ENCODE data around the gene PTGS1.
"Not testable (repeated sequence)": the region's sequence is repeated elsewhere in the genome, so short reads cannot be mapped to it uniquely, and the experiment has no call there.

The PTGS1 gene
- total RNA-seq: 0.18 to 0.49 (median 0.38) reads per million in 4 experiments

- DNase-seq: no peak
Observed at GRCh38 chr9:122370869-122371755, at the start of gene PTGS1. TSS of gene PTGS1 (plus strand) at chr9:122371024. CDS start at chr9:122371085, 61 bp downstream.

GRCh38 chr9:122322553-122322952 lies 48.3 kb upstream of the PTGS1 start:
- no peak for DNase-seq

DNA sequence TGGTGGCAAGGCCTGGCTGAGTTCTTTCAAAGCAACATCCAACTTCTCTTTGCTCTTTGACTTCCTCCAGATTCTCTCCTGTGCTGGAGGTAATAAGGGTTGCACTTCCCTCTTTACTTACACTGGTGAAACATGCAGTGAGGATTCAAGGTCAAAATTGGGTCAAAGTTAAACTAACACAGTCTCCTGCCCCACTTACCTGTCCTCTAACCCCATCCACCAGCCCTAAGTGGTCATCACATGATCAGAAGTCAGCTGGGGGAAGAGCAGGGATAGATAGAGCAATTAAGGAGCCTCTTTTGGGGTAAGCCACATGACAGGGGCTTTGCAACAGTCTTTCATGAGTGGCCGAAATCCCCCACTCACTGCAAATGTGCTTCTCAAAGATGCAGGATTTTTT lies 46.2 kb upstream of the PTGS1 start:
- not testable (repeated sequence) for DNase-seq

DNA sequence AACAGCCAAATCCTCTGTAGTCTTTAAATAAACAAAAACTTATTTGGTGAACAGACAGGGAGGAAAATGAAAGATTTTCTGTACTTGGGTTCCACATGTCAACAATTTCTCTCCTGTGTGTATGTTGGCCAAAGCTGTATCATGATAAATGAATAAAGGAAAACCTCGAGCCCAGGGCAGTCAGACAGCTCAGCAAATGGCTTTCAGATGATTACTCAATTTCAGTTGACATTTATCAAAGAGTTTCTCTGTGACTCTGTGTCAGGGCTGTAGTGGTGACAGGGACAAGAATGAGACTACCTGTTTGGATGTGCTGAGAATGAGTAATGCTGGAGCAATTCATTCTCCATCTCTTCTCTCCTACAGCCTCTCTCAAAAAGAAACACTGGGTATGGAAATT lies 45.7 kb upstream of the PTGS1 start:
- no peak for DNase-seq

DNA sequence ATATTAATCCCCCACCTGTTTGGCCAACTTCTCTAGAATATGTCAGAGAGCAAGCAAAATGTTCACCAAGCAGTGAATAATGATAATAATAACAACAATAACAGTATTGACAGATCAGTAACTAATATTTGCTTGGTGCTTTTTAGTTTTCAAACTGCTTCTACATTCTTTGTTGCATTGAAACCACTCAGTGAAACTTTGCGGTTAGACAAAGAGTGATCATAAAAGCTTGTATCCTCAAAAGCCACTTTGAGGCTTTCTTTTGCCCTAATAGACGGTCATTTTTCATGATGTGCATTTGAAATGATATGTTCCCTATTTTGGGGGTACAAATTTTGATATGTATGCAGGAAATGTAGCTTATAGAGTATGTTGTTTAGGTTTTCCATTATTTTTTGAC lies 43.6 kb upstream of the PTGS1 start:
- no peak for DNase-seq

DNA sequence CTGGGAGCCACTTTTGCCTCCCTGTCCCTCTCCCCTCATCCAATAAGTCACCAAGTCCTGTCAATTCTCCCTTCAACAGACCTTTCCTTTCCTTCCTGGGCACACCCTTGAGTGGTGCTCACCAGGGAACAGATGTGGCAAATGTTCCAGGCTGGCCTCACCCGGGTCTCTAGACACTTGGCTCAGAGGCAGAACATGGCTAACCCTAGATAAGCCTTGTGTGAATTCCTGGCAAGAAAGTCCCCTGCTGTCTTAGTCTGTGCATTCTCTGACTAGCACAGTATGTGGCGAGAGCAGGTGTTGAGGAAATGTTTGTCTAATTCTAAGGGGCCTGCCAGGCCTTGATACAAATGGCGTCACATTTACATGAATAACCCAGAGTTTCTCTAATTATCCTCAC lies 41.2 kb upstream of the PTGS1 start:
- no peak for DNase-seq

GRCh38 chr9:122330466-122330865 lies 40.4 kb upstream of the PTGS1 start:
- not testable (repeated sequence) for DNase-seq

DNA sequence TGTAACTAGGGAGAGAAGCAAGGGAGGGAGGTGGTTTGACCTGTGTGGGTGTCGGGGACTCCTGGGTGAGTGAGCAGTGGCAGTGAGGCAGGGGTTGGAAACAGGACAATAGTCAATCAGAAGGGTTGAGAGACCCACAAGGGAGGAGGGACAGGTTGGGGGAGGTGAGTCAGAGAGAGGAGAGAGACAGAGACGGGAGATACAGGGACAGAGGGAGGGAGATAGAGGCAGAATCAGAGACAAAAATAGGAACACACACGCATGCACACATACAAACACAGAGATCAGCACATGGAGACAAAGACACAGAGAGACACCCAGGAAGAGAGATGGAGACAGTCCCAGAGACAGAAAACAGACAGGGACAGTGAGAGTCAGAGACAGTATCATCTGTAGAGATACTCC lies 39.3 kb upstream of the PTGS1 start:
- DNase-seq: no peak

- no peak for DNase-seq
Observed at GRCh38 chr9:122332083-122332482, 38.7 kb upstream of the PTGS1 start.

DNA sequence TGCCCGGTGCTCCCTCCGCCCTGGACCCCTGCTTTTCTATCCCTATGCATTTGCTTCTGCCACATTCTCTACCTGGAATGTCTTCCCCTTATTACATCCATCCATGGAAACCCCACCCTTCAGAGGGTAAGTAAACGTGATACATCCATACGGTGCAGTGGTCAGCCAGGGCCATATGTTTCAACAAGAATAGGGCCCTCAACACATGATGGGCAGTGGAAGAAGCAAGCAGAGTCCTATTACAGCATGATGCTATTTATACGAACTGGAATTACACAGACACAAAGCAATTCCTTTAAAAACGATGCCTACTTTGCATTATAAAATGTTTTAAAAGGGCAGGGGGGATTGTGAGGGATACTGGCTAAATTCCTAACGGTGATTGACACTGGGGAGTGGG lies 38.2 kb upstream of the PTGS1 start:
- DNase-seq: no peak

DNA sequence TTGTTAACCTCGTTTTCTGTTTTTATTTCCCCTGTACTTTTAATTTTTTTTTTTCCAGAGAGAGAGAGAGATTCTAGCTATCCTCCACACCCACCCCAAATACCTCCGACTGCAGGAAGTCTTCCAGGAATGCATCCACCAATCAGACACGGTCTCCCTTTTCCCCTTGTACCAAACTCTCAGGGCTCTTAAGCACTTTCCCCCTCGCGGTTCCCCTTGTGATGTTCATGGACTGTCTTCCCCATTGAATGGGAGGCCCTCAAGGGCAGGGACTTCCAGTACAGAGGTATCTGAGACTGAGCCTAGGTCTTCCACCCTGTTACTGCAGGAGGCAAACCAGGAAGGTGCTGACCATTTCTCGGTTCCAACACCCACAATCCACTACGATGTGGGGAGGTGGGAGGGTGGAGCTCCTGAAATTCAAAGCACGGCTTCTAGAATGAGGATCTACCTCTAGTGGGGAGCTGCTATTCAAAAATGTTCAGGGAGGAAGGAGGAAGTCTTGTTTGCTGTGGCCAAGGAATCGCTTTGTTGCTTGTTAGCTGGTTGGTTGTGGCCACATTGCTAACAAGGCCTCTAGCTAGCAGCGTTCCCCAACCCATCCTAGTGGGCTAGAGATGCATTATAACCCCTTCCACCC lies 37.5 kb upstream of the PTGS1 start:
- no peak for DNase-seq

GRCh38 chr9:122334916-122335315 lies 35.9 kb upstream of the PTGS1 start:
- no peak for DNase-seq

DNA sequence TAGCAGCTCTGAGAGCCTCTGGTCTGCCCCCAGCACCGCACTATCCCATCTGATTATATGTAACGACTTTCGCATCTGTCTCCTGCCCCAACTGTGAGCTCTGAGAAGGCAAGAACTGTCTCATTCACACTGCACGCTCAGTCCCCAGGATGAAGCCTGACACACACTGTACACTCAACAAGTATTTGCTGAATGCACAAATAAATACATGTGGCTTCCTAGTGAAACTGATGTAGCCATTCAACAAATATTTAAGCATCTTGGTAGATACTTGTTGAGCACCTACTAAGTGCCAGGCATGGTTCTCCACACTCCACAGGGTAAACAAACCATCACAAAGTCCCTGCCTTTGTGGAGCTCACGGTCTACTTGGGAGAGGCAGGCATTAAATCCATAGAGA lies 34.6 kb upstream of the PTGS1 start:
- no peak for DNase-seq

- no peak for DNase-seq
Observed at GRCh38 chr9:122336866-122337555, 33.8 kb upstream of the PTGS1 start.

DNA sequence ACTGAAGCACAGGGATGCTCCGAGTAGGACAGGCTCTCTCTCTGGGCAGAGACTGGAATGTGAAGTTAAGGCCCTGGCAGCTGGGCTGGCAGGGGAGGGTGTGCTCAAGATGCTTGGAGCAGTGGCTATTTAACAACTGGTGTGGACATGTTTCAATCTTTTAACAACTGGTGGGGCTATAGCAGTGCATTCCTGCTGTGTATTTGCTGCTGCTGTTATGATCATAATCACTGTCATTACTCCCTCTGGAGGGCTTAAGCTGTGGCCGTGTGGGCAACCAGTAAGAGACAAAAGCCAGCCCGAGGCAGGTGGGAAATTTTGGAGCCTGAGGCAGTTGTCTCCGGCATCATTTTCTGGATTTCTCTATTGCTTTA lies 33.3 kb upstream of the PTGS1 start:
- no peak for DNase-seq

DNA sequence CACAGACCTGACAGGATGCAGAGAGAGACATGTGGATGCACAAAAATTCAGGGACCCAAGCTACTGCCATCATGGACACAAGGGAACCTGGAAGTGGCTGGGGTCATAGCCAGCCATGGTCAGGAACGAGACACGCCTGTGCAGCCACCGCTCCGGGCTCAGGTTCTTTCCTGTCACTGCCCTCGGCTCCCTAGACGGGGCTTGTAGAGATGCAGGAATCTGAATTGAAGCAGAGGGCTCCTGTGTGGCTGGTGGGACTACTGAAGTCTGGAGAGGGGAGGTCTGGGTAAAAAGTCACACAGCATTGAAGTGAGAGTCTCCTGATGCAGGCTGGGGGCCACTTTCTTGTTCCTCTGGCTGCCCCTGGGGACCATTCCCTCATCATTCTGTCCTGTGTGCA lies 32.3 kb upstream of the PTGS1 start:
- no peak for DNase-seq

- no peak for DNase-seq
Observed at GRCh38 chr9:122338994-122339393, 31.8 kb upstream of the PTGS1 start.

- DNase-seq: no peak
Observed at GRCh38 chr9:122339579-122339978, 31.2 kb upstream of the PTGS1 start.

DNA sequence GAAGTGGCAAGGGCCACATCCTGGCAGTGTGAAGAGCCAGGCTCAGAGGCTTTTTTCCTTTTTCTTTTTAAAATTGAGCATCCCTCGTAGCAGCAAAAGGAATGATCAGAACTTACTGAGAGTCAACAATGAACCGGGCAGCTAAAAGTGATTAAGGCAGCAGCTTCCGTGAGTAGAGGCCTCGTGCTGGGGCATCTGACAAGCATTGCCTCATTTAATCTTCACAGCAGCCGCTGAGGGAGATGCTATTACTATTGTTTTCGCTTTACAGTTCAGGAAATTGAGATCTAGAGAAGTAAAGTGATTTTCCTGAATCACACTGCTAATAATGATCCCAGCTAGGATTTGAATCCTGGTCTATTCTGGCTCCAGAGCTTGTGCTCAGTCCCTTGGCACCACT lies 30.7 kb upstream of the PTGS1 start:
- no peak for DNase-seq

DNA sequence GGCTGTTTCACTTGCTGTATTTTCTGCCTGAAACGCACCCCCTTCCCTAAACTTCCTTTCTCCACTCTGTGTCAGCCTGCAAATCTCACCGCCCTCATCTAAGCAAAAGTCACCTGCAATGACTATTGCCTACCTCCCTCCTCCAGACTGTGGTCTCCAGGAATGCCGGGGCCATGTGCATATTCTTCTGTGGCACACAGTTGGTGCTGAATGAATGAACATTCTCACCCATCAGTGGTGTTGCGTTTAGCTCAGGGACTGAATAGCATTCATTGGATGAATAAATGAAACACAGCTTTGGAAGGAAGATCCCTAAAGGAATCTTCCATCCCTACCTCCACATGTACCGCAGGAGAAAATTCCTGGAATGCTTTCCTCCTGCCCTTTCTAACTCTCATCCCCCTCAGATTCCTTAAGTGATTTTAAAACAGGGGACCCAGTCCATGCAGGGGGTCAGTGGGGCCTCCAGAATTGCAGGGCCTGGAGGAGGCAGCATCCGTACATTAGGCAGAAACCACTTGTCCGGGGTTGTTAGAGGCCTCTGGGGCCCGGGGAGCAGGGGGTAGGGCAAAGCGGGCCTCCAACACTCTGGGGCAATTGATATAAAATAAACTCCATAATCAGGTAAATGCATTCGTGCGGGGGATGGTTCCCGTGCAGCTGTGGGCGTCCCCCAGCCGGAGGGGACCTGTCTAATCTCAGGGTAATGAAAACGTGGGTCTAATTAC lies 28.3 kb upstream of the PTGS1 start:
- no peak for DNase-seq

DNA sequence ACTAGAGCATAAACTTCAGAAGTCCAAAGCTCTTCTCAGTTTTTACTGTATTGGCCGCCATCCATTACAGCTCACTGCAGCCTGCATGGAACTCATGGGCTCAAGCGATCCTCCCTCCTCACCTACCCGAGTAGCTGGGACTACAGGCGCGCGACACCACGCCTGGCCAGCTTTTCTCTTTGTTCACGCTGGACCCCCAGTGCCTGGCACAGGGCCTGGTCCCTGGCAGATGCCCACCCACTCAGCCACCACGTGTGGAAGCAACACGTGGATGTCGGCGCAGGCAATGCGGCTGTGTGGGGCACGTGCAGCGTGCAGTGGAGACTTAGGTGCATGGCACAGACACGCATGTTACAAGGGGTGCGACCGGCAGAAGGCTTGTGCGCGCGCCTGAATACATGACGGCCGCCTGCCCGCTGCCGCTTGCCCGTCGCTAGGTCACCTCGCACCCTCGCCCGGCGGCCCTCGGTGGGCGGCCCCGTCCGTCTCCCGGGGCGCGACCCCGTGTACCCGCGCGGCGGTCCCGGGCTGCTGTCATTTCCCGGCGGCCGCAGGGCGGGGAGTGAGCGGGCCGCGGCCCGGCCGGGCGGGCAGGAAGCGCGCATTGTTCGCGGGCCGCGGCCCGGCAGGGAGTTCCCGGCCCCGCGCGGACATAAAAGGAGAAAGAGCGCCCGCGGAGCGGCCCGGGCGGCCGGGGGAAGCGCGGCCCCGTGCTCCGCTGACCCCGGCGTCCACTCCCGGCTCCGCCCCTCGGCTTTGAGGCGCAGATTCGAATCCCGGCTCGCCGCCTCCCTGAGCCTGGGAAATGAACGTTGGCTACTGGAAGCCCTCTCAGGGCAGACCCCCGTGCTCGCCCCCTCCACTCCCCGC lies 24.1 kb upstream of the PTGS1 start:
- DNase-seq: no peak
